ENCODE data around the gene PDGFA. TPM values are rescaled to one million over a fixed set of nuclear protein-coding genes. Genes with fewer than 3 reads are reported as not detected.

The PDGFA gene
- total and polyA plus RNA-seq, 5 experiments from 2014 or later = 0.21 to 0.30 TPM; not detected in 3

GRCh38 chr7:447523-447922 is 72.1 kb downstream of the PDGFA start:
- Mint-ChIP-seq H3K9me3 (no peaks in the 10 kb centered on the region), H3K4me1 (peaks cover 14 to 29% (median 22%) of the 10 kb centered on the region in 4 donors), H3K4me3 (no peak overlapping the region), H3K36me3 (no peaks in the 10 kb centered on the region), H3K27me3 (peaks cover 0 to 7% (median under 1%) of the 10 kb centered on the region in 5 donors), H3K27ac (peak overlapping the region in 1 of 10 donors; percentile 11)
- ATAC-seq (no peak), DNase-seq (no peak)
- POLR2A ChIA-PET = no interaction called here

Other genes starting within 250 kb of the PDGFA start
- not detected for gene FOXL3, start 229.7 kb downstream of the PDGFA start, total RNA-seq
- gene FOXL3, start 229.7 kb downstream of the PDGFA start, polyA plus RNA-seq = not detected
- 10 to 100 TPM; 12.3 to 16.3 TPM for gene DNAAF5, start 206.9 kb upstream of the PDGFA start, total RNA-seq
- gene DNAAF5, start 206.9 kb upstream of the PDGFA start, polyA plus RNA-seq = 1 to 10 TPM; 2.8 to 4.6 (median 4.6) TPM
- 10 to 100 TPM; 46.2 to 47.3 TPM for gene PRKAR1B, start 207.4 kb upstream of the PDGFA start, total RNA-seq
- gene PRKAR1B, start 207.4 kb upstream of the PDGFA start, polyA plus RNA-seq = 10 to 100 TPM; 14.6 to 35.4 (median 27.6) TPM

Measured in naive thymus-derived CD8-positive, alpha-beta T cell (primary cell).